NT2/D1 (cell line): ENCODE results near the gene SNRPA.
"Not testable (repeated sequence)": the region's sequence is repeated elsewhere in the genome, so short reads cannot be mapped to it uniquely, and the experiment has no call there.

Source experiments
- DNase-seq: peaks from one replicate; pipeline ENCODE4 v3.0.0-alpha.2; 2011; ENCODE audit warnings: low read depth, low spot score
- H3K27me3 ChIP-seq: 2 replicates; pipeline ENCODE4 v1.6.0; 2011; ENCODE audit warnings: mild to moderate bottlenecking; ENCODE audit not compliant: insufficient read length, insufficient read depth
- H3K36me3 ChIP-seq: 2 replicates; pipeline ENCODE4 v1.6.1; 2011; ENCODE audit warnings: mild to moderate bottlenecking, low read length, mixed read lengths; ENCODE audit not compliant: insufficient read depth, insufficient read length
- H3K4me1 ChIP-seq: 2 replicates; pipeline ENCODE4 v1.5.1; 2011; ENCODE audit not compliant: insufficient read depth, insufficient read length
- H3K4me3 ChIP-seq: 2 replicates; pipeline ENCODE4 v1.5.1; 2011; ENCODE audit warnings: low read depth; ENCODE audit not compliant: insufficient read length
- H3K9ac ChIP-seq: 2 replicates; pipeline ENCODE4 v1.6.0; 2011; ENCODE audit warnings: low read depth; ENCODE audit not compliant: insufficient read length
- H3K9me3 ChIP-seq: 2 replicates; pipeline ENCODE4 v1.5.1; 2011; ENCODE audit warnings: mild to moderate bottlenecking, low read length; ENCODE audit not compliant: insufficient read depth
- SUZ12 ChIP-seq: IDR thresholded peaks from 2 replicates; pipeline ENCODE4 v1.6.1; 2011; ENCODE audit not compliant: insufficient read length, insufficient read depth; ENCODE audit errors: extremely low read depth
- YY1 ChIP-seq: IDR thresholded peaks from 2 replicates; pipeline ENCODE4 v1.6.1; 2011; ENCODE audit not compliant: insufficient read length, insufficient read depth
- ZNF274 ChIP-seq: IDR thresholded peaks from 2 replicates; pipeline ENCODE4 v1.6.1; 2011; ENCODE audit warnings: mild to moderate bottlenecking, low read depth, low read length

The SNRPA gene

GRCh38 chr19:40805258-40805868 is 54.4 kb downstream of the SNRPA start:
- H3K36me3 ChIP-seq, result peaks cover 81% of the 10 kb centered on the region
- peaks cover 48% of the 10 kb centered on the region for H3K4me1 ChIP-seq
- H3K27me3 ChIP-seq, result no peaks in the 10 kb centered on the region
- no peaks in the 10 kb centered on the region for H3K9me3 ChIP-seq
- H3K9ac ChIP-seq, result no peak overlapping the region
- no peak overlapping the region for H3K4me3 ChIP-seq
- no peak for DNase-seq
- no peak for TF ChIP-seq ZNF274
- no peak for TF ChIP-seq SUZ12
- TF ChIP-seq YY1, result no peak

GRCh38 chr19:40806423-40807146 is 55.6 kb downstream of the SNRPA start:
- peaks cover 70% of the 10 kb centered on the region for H3K36me3 ChIP-seq
- H3K27me3 ChIP-seq, result no peaks in the 10 kb centered on the region
- peaks cover 38% of the 10 kb centered on the region for H3K4me1 ChIP-seq
- H3K9me3 ChIP-seq, result no peaks in the 10 kb centered on the region
- TF ChIP-seq ZNF274, result no peak
- no peak for TF ChIP-seq SUZ12
- TF ChIP-seq YY1, result no peak
- H3K4me3 ChIP-seq, result no peak overlapping the region
- peak; percentile 94 for DNase-seq
- no peak overlapping the region for H3K9ac ChIP-seq

- Histone ChIP-seq H3K27me3 (no peaks in the 10 kb centered on the region), H3K36me3 (peaks cover 63% of the 10 kb centered on the region), H3K4me1 (peaks cover 36% of the 10 kb centered on the region), H3K9me3 (no peaks in the 10 kb centered on the region), H3K9ac (no peak overlapping the region), H3K4me3 (no peak overlapping the region)
- no peak for TF ChIP-seq SUZ12
- no peak for TF ChIP-seq ZNF274
- TF ChIP-seq YY1, result no peak
- no peak for DNase-seq
Measured at GRCh38 chr19:40807147-40808020, 56.4 kb downstream of the SNRPA start.

- no peaks in the 10 kb centered on the region for H3K27me3 ChIP-seq
- H3K4me1 ChIP-seq, result peaks cover 31% of the 10 kb centered on the region
- H3K4me3 ChIP-seq, result no peak overlapping the region
- no peaks in the 10 kb centered on the region for H3K9me3 ChIP-seq
- TF ChIP-seq SUZ12, result no peak
- TF ChIP-seq ZNF274, result no peak
- no peak for TF ChIP-seq YY1
- H3K9ac ChIP-seq, result no peak overlapping the region
- no peak for DNase-seq
- peaks cover 57% of the 10 kb centered on the region for H3K36me3 ChIP-seq
Measured at GRCh38 chr19:40808021-40808325, 57.0 kb downstream of the SNRPA start.

GRCh38 chr19:40808497-40808896 is 57.5 kb downstream of the SNRPA start:
- peaks cover 29% of the 10 kb centered on the region for H3K4me1 ChIP-seq
- no peaks in the 10 kb centered on the region for H3K9me3 ChIP-seq
- no peak overlapping the region for H3K9ac ChIP-seq
- H3K4me3 ChIP-seq, result no peak overlapping the region
- no peak for DNase-seq
- H3K27me3 ChIP-seq, result no peaks in the 10 kb centered on the region
- peaks cover 52% of the 10 kb centered on the region for H3K36me3 ChIP-seq
- TF ChIP-seq ZNF274, result no peak
- TF ChIP-seq SUZ12, result no peak
- TF ChIP-seq YY1, result no peak

- Histone ChIP-seq H3K27me3 (no peaks in the 10 kb centered on the region), H3K9me3 (no peaks in the 10 kb centered on the region), H3K9ac (peak overlapping the region; percentile 59), H3K4me3 (no peak overlapping the region), H3K4me1 (peaks cover 21% of the 10 kb centered on the region), H3K36me3 (peaks cover 41% of the 10 kb centered on the region)
- TF ChIP-seq SUZ12, result no peak
- TF ChIP-seq ZNF274, result no peak
- no peak for TF ChIP-seq YY1
- no peak for DNase-seq
Measured at GRCh38 chr19:40809358-40810086, 58.5 kb downstream of the SNRPA start.

- peak overlapping the region; percentile 59 for H3K9ac ChIP-seq
Measured at GRCh38 chr19:40810160-40810559, 59.2 kb downstream of the SNRPA start.

GRCh38 chr19:40810649-40811408 is 59.8 kb downstream of the SNRPA start:
- H3K27me3 ChIP-seq, H3K9me3 ChIP-seq: not testable (repeated sequence)
- DNase-seq, result peak; percentile 56
- Histone ChIP-seq H3K4me1 (peaks cover 17% of the 10 kb centered on the region), H3K4me3 (peak overlapping the region; percentile 34), H3K36me3 (peaks cover 29% of the 10 kb centered on the region), H3K9ac (peak overlapping the region; percentile 80)

More at GRCh38 chr19:40810160-40810559, 59.2 kb downstream of the SNRPA start:
- peaks cover 17% of the 10 kb centered on the region for H3K4me1 ChIP-seq
- no peaks in the 10 kb centered on the region for H3K27me3 ChIP-seq
- H3K9me3 ChIP-seq, result no peaks in the 10 kb centered on the region
- H3K36me3 ChIP-seq, result peaks cover 35% of the 10 kb centered on the region
- no peak for DNase-seq
- peak overlapping the region; percentile 15 for H3K4me3 ChIP-seq
- no peak for TF ChIP-seq ZNF274
- no peak for TF ChIP-seq YY1
- no peak for TF ChIP-seq SUZ12
